CD4-positive, alpha-beta T cell (primary cell): ENCODE data around the gene ATL3. TPM values are rescaled to one million over a fixed set of nuclear protein-coding genes. Genes with fewer than 3 reads are reported as not detected.
"Not testable (repeated sequence)": the region's sequence is repeated elsewhere in the genome, so short reads cannot be mapped to it uniquely, and the experiment has no call there.

Source experiments
- ATAC-seq: fragments of 200-7000 bp; cut with Tn5 transposase; one replicate; pipeline ENCODE4 v1.10.0; 2022; ENCODE audit warnings: mild to moderate bottlenecking; ENCODE audit not compliant: poor library complexity
- CTCF ChIA-PET: fragments of 350-600 bp; sonication (Branson Sonifier 250); formaldehyde crosslinking; loops from one replicate; lab custom pipeline; 2021; ENCODE audit warnings: antibody characterized with exemption, inconsistent platforms; lab: Charles Lee
- POLR2A ChIA-PET: fragments of 350-600 bp; sonication (Branson Sonifier 250); formaldehyde crosslinking; loops from one replicate; lab custom pipeline; 2021; ENCODE audit warnings: antibody characterized with exemption, inconsistent platforms; lab: Charles Lee
- DNase-seq, 14 experiments: peaks; one replicate each; pipeline ENCODE4 v3.0.0-alpha.2; 2013 to 2020; ENCODE audit warnings: mixed read lengths in 2 of 14
- H3K27ac ChIP-seq, 2 donors: one replicate each; pipeline versions ENCODE4 v1.5.1 to v1.7.0; 2013; ENCODE audit warnings: low read length in 2 of 2, low read depth in 1 of 2, mild to moderate bottlenecking in 1 of 2
- H3K27me3 ChIP-seq, 2 experiments: 1 replicate in 1 of 2; 2 replicates in 1 of 2; pipeline versions ENCODE4 v1.6.1 to v1.7.0; 2013; ENCODE audit warnings: low read length in 2 of 2, control low read depth in 1 of 2, mild to moderate bottlenecking in 1 of 2, moderate library complexity in 1 of 2; ENCODE audit not compliant: insufficient read depth in 2 of 2, control insufficient read depth in 1 of 2
- H3K36me3 ChIP-seq: one replicate; pipeline ENCODE4 v1.6.1; 2013; ENCODE audit warnings: low read length, control low read depth; ENCODE audit not compliant: insufficient read depth
- H3K4me1 ChIP-seq: one replicate; pipeline ENCODE4 v1.6.1; 2013; ENCODE audit warnings: low read length, control low read depth; ENCODE audit not compliant: insufficient read depth
- H3K4me3 ChIP-seq: one replicate; pipeline ENCODE4 v1.5.1; 2013; ENCODE audit warnings: mild to moderate bottlenecking, low read length, moderate library complexity
- H3K9me3 ChIP-seq, 2 experiments: 1 replicate in 1 of 2; 2 replicates in 1 of 2; pipeline versions ENCODE4 v1.6.1 to v1.7.0; 2013; ENCODE audit warnings: low read length in 2 of 2, mild to moderate bottlenecking in 2 of 2, control low read depth in 1 of 2, moderate library complexity in 1 of 2; ENCODE audit not compliant: control insufficient read depth in 1 of 2, insufficient read depth in 1 of 2
- H3K27ac Mint-ChIP-seq: one replicate; pipeline ENCODE4 v1.8.0; 2020; ENCODE audit warnings: mixed read lengths
- H3K27me3 Mint-ChIP-seq: one replicate; pipeline ENCODE4 v1.8.0; 2021; ENCODE audit warnings: mixed read lengths
- H3K36me3 Mint-ChIP-seq: one replicate; pipeline ENCODE4 v1.8.0; 2021; ENCODE audit warnings: low read depth, mixed read lengths
- H3K4me1 Mint-ChIP-seq: one replicate; pipeline ENCODE4 v1.8.0; 2021; ENCODE audit warnings: low read depth, mixed read lengths
- H3K4me3 Mint-ChIP-seq: one replicate; pipeline ENCODE4 v1.8.0; 2020; ENCODE audit warnings: mild to moderate bottlenecking, mixed read lengths
- H3K9me3 Mint-ChIP-seq: one replicate; pipeline ENCODE4 v1.8.0; 2020; ENCODE audit warnings: mixed read lengths
- intact Hi-C, 2 experiments: fragments of 100-400 bp; cut with DNase I in 1 of 2; cut with micrococcal nuclease in 1 of 2; formaldehyde crosslinking; loops; one replicate each; pipeline versions ENCODE4 v1.15.1 to v1.9.0; 2023 to 2025; cut with DNase I, micrococcal nuclease
- total RNA-seq, 174 experiments: library from RNA in 2 of 174; stranded (reverse) in 2 of 174; gene quantifications; one replicate each; pipeline ENCODE4 v1.2.3 and lab custom pipeline; 2021 to 2026
- TF ChIP-seq, protein P1 (sequence below): fragments of 200-600 bp; IDR thresholded peaks from one replicate; pipeline ENCODE4 v1.8.0; 2022; ENCODE audit warnings: antibody characterized with exemption, mild to moderate bottlenecking

ATL3 gene
- total RNA-seq, 2 experiments from 2014 or later = 14.5 to 16.5 TPM

DNA sequence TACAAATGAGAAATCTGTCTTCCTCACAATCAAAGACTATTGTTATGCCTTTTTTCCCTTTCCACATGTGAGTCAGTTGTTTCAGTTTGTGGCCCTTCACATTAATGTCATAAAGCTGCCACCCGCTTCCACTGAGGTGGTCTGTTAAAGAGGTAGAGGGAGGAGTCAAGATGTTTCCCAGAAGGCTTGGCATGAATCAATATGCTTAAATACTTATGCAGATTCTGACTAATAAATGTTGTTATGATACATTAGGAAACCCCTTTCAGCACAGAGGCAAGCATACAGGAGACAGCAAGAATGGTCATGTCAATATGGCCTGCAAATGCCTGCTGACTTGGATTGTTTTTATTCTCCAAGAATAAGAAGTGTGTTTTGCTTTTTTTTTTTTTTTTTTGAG lies 16.7 kb upstream of the ATL3 start:
- Histone ChIP-seq H3K27ac (no peak overlapping the region), H3K36me3 (no peaks in the 10 kb centered on the region), H3K27me3 (no peaks in the 10 kb centered on the region), H3K4me1 (no peaks in the 10 kb centered on the region), H3K4me3 (no peak overlapping the region), H3K9me3 (no peaks in the 10 kb centered on the region)
- Mint-ChIP-seq H3K4me1 (peaks cover 19% of the 10 kb centered on the region), H3K4me3 (no peak overlapping the region), H3K36me3 (no peaks in the 10 kb centered on the region), H3K9me3 (no peaks in the 10 kb centered on the region), H3K27ac (no peak overlapping the region), H3K27me3 (no peaks in the 10 kb centered on the region)
- no peak for DNase-seq
- ChIA-PET POLR2A (no interaction called here), CTCF (no interaction called here)
- intact Hi-C loops = no loop called here
- TF ChIP-seq, protein P1, sequence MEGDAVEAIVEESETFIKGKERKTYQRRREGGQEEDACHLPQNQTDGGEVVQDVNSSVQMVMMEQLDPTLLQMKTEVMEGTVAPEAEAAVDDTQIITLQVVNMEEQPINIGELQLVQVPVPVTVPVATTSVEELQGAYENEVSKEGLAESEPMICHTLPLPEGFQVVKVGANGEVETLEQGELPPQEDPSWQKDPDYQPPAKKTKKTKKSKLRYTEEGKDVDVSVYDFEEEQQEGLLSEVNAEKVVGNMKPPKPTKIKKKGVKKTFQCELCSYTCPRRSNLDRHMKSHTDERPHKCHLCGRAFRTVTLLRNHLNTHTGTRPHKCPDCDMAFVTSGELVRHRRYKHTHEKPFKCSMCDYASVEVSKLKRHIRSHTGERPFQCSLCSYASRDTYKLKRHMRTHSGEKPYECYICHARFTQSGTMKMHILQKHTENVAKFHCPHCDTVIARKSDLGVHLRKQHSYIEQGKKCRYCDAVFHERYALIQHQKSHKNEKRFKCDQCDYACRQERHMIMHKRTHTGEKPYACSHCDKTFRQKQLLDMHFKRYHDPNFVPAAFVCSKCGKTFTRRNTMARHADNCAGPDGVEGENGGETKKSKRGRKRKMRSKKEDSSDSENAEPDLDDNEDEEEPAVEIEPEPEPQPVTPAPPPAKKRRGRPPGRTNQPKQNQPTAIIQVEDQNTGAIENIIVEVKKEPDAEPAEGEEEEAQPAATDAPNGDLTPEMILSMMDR = no peak
- no peak for ATAC-seq

DNA sequence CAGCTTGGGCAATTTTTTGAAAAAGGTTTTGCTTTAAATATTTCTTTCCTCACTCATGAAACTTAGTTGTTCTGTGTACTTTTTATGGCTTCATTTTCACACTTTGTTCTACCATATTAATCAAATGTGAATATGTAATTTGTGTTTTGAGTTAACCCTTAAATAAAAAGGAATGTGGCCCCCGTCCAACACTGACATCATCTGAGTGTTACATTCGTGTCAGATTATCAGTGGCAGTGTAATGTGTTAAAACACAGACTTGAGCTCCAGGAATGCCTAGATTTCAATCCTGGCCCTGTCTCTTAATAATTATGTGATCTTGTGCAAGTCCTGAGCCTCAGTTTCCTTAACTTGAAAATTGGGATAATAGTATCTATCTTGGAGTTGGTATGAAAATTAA lies 15.8 kb upstream of the ATL3 start:
- ATAC-seq = no peak
- Mint-ChIP-seq H3K27me3 (no peaks in the 10 kb centered on the region), H3K36me3 (no peaks in the 10 kb centered on the region), H3K4me1 (peaks cover 29% of the 10 kb centered on the region), H3K9me3 (no peaks in the 10 kb centered on the region), H3K4me3 (no peak overlapping the region), H3K27ac (no peak overlapping the region)
- no peak overlapping the region for H3K27ac ChIP-seq
- ChIA-PET POLR2A (no interaction called here), CTCF (interaction anchor here (1.3 kb wide), 1 partner anchor 15 kb away, joined by 4 read pairs; no protein-coding TSS in a partner anchor)
- H3K4me3 ChIP-seq = no peak overlapping the region
- DNase-seq = no peak
- H3K36me3 ChIP-seq = no peaks in the 10 kb centered on the region
- TF ChIP-seq, protein P1 = no peak
- no peaks in the 10 kb centered on the region for H3K27me3 ChIP-seq
- no peaks in the 10 kb centered on the region for H3K9me3 ChIP-seq
- intact Hi-C loops = no loop called here
- H3K4me1 ChIP-seq = peaks cover 8% of the 10 kb centered on the region

GRCh38 chr11:63685158-63685721 lies 14.1 kb upstream of the ATL3 start:
- H3K36me3 ChIP-seq, H3K27ac ChIP-seq, H3K4me3 Mint-ChIP-seq, H3K27me3 Mint-ChIP-seq, H3K4me3 ChIP-seq, H3K9me3 ChIP-seq, POLR2A ChIA-PET, H3K27ac Mint-ChIP-seq, ATAC-seq, intact Hi-C loops, H3K27me3 ChIP-seq, H3K9me3 Mint-ChIP-seq, DNase-seq, H3K36me3 Mint-ChIP-seq: not testable (repeated sequence)
- peaks cover 38% of the 10 kb centered on the region for H3K4me1 Mint-ChIP-seq
- CTCF ChIA-PET = interaction anchor here (1.0 to 1.2 kb wide), 2 partner anchors 15 to 53 kb away, joined by 3 to 4 read pairs; no protein-coding TSS in a partner anchor
- H3K4me1 ChIP-seq = peaks cover 18% of the 10 kb centered on the region
